Cortex of kidney (tissue), 1 donor: ENCODE results near the gene TMOD1.
"Not testable (repeated sequence)": the region's sequence is repeated elsewhere in the genome, so short reads cannot be mapped to it uniquely, and the experiment has no call there.

Experiments used
- DNase-seq: peaks from one replicate; lab custom pipeline; 2025; lab: John Stamatoyannopoulos, UW

TMOD1 gene

GRCh38 chr9:97498846-97499245, 2.6 kb upstream of the TMOD1 start:
- DNase-seq = not testable (repeated sequence)

GRCh38 chr9:97500263-97500662, 1.2 kb upstream of the TMOD1 start:
- DNase-seq = no peak

- no peak for DNase-seq
These were observed 695 bp upstream of the TMOD1 start for GRCh38 chr9:97500765-97501176.

GRCh38 chr9:97501972-97502221, 431 bp downstream of the TMOD1 start:
- no peak for DNase-seq

- no peak for DNase-seq
These were observed 937 bp downstream of the TMOD1 start for GRCh38 chr9:97502222-97502983.

GRCh38 chr9:97502984-97503861, 1.8 kb downstream of the TMOD1 start:
- no peak for DNase-seq

- no peak for DNase-seq
These were observed 2.4 kb downstream of the TMOD1 start for GRCh38 chr9:97503862-97504210.

GRCh38 chr9:97504381-97505216, 3.1 kb downstream of the TMOD1 start:
- DNase-seq = no peak

GRCh38 chr9:97505845-97506244, 4.4 kb downstream of the TMOD1 start:
- DNase-seq = no peak

GRCh38 chr9:97506306-97506705, 4.8 kb downstream of the TMOD1 start:
- no peak for DNase-seq

- DNase-seq = no peak
These were observed 5.3 kb downstream of the TMOD1 start for GRCh38 chr9:97506787-97507186.

GRCh38 chr9:97507428-97507984, 6.0 kb downstream of the TMOD1 start:
- DNase-seq = no peak

GRCh38 chr9:97508852-97509251, 7.4 kb downstream of the TMOD1 start:
- no peak for DNase-seq

GRCh38 chr9:97510797-97511654, 9.6 kb downstream of the TMOD1 start:
- DNase-seq = no peak

- DNase-seq = no peak
These were observed 10.4 kb downstream of the TMOD1 start for GRCh38 chr9:97511655-97512427.

- no peak for DNase-seq
These were observed 11.6 kb downstream of the TMOD1 start for GRCh38 chr9:97512966-97513560.

- no peak for DNase-seq
These were observed 13.1 kb downstream of the TMOD1 start for GRCh38 chr9:97514531-97514930.

- DNase-seq = no peak
These were observed 14.2 kb downstream of the TMOD1 start for GRCh38 chr9:97515662-97516061.

- DNase-seq = no peak
These were observed 14.6 kb downstream of the TMOD1 start for GRCh38 chr9:97516111-97516510.
